Ecto neural progenitor cell (in vitro differentiated cells): Measurements from ENCODE around the gene AR.
"Not testable (repeated sequence)": the region's sequence is repeated elsewhere in the genome, so short reads cannot be mapped to it uniquely, and the experiment has no call there.

Experiments
- DNase-seq: peaks from one replicate; pipeline ENCODE4 v3.0.0-alpha.2; 2018; ENCODE audit warnings: low spot score

AR gene

GRCh38 chrX:67648361-67648760, 104.5 kb downstream of the AR start:
- DNase-seq = no peak

DNA sequence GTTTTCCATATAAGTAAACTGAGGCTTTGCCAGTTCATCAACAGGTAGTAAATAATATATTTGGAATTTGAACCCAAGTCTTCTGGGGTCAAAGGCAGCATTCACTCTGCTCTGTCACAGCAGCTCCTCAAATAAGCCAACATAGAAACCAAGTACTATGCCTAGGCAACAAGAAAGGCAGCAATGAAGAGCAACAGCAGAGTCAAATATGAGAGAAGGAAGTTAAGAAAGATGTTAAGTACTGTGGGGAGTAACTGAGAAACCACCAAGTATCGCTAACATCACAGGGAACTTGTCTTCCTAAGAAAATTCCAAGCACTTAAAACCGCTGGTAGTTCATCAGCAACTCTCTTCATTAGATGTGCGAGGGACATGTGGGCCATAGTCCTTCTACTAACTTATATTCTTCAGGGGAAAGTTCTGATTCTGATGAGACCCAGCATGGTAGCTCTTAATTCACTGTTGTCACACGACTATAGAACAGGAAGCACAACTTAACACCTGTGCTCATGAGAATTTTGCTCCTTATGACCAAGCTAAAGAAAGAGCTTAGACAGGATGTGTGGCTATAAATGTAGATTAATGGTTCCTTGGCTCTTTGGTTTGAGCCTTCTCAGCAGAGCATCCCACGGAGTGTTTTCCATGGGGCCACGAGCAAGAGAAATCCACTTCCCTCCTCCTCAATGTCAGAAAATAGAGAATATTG, 107.8 kb downstream of the AR start:
- no peak for DNase-seq

GRCh38 chrX:67652543-67652942, 108.7 kb downstream of the AR start:
- DNase-seq = no peak

DNA sequence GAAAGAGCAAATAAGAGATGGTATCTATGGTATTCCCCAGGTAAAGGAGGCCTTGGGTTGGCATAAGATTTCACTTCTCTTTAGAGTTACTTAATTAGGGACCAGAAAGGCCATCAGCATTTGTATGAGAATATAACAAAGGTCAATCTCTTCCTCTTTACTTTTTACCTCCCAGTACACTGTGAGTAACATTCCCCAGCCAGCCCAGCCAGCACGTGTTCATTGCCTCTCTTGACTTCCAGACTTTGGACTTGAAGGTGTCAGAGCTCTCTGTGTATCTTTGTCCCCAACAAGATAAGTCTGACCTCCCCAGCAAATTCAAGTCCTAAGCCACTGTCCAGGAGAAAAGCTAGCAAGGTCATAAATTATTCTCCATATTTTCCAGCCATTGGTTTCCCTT, 110.5 kb downstream of the AR start:
- DNase-seq = no peak

DNA sequence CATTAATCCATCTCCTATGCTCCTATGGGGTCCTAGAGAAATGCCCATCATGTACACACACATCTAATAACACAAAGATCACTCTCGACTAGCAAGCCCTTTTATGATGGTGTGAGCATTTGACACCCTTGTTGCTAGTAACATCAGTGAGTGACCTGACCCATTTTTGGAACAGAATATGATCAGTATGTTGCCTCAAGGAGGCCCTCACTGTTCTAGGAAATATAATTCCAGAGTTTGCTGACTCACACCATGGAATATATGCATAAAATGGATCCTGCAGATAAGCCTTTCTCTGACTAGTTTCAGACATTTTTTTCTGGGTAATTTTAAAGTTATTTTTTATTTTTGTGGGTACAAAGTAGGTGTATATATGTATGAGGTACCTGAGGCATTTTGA, 121.8 kb downstream of the AR start:
- no peak for DNase-seq

DNA sequence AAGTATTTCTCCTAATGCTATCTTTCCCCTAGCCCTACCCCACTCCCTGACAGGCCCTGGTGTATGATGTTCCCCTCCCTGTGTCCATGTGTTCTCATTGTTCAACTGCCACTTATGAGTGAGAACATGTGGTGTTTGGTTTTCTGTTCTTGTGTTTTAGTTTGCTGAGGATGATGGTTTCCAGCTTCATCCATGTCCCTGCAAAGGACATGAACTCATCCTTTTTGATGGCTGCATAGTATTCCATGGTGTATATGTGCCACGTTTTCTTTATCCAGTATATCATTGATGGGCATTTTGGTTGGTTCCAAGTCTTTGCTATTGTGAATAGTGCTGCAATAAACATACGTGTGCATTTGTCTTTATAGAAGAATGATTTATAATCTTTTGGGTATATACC, 126.9 kb downstream of the AR start:
- DNase-seq = not testable (repeated sequence)

GRCh38 chrX:67673741-67674274, 130.0 kb downstream of the AR start:
- no peak for DNase-seq

DNA sequence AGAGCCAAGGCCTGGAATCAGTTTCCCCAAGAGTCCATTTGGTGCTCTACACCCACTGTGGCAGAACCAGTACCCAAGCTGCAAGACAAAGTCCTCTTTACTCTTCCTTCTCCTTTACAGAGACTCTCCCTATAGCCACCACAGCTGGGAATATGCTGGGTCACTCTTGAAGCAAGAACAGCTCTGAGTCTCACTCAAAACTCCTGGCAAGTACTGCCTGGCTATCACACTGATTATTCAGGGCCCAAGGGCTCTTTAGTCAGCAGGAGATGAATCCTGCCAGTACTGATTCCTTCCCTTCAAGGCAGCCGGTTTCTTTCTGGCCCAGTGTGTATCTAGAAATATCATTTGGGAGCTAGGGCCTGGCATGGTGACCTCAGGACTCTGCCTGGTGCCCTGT, 130.9 kb downstream of the AR start:
- no peak for DNase-seq

- DNase-seq = no peak
These were observed 140.3 kb downstream of the AR start for GRCh38 chrX:67684136-67684535.

DNA sequence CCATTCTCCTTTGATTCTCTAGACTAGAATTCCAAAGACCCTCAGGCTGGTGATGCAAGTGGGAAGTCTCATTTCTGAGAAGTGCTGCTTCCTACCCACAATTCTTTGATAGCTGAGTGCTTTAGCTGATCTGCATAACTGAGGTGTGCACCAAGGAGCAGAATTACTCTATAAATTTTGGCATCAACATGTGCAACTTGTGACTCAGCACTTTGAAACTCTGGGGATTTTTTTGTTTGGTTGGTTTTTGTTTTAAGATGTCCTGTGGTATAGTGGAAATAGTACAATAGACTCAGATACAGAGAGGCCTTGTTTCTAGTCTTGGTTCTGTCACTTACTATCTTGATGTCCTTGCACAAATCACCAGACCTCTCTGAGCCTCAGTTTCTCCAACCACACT, 148.4 kb downstream of the AR start:
- DNase-seq = no peak

DNA sequence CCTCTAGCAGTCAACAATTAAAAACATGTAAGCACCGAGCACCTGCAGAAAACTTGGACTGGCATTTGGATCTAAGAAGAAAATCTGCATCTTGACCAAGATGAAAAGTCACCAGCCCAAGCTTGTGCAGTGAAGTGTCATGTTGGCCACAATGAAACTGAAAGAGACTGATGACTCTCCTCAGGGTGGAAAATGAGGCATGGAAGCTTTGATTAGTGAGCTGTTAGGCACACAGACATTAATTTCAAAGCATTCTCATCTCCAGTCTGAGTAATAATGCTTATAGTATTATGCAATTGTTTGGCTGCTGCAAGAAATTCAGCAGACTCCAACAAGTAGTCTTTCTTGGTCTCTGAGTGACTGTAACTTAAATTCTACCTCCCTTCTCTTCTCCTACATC, 150.1 kb downstream of the AR start:
- DNase-seq = no peak

GRCh38 chrX:67697452-67697851, 153.6 kb downstream of the AR start:
- DNase-seq = no peak

DNA sequence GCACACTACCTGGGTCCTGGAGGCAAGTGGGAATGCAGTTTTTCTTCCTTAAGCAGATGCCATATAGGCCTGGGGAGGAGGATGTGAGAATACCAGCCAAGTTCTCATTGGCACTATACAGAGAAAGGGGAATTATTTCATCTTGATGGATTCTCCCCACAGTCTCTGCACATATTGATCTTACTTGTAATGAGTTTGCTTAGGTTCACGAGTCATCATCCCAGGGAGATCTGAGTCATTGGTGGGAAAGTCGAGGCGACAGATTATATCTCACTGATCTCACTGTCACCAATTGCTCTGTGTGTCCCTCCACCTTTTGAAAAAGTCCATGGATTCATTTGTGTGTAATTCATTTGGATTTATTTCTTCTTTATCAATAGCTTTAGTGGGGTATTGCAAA, 156.8 kb downstream of the AR start:
- DNase-seq = no peak

- DNase-seq = no peak
These were observed 170.2 kb downstream of the AR start for GRCh38 chrX:67714004-67714403.

DNA sequence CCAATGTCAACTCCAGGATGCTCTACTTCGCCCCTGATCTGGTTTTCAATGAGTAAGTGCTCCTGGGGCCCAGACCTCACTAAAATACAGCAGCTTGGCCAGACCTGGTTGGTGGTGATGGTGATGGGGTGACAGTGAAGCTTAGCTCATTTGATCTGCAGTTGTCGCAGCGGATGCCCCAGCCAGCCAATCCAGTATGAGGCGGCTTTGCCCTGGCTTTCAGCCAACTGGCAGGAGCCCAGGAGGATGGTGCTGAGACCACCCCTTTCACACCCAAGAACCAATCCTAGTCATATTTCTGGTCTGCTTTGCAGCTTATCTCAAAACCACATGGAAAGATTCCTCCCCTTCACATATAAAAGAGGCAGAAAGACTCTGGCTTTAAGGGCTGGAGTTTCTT, 173.8 kb downstream of the AR start:
- no peak for DNase-seq

GRCh38 chrX:67718926-67719325, 175.1 kb downstream of the AR start:
- DNase-seq = no peak

DNA sequence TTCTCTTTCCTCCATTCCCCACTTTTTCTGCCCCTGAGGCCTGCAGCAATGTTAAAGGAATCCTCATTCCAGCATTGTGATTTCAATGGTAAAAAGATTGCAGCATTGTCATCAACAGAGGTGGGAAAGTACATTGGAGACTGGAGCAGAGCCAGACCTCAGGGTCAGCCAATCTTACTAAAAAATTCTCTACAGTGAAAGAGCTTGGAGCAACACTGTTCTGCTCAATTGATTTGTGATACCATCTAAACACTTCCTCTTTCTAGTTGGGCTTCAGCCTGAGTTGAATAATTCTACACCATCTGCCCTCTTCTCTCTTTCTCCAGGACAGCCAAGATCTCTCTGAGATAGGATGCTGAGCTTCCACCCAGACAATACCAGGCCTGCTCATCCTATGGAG, 176.5 kb downstream of the AR start:
- DNase-seq = no peak

DNA sequence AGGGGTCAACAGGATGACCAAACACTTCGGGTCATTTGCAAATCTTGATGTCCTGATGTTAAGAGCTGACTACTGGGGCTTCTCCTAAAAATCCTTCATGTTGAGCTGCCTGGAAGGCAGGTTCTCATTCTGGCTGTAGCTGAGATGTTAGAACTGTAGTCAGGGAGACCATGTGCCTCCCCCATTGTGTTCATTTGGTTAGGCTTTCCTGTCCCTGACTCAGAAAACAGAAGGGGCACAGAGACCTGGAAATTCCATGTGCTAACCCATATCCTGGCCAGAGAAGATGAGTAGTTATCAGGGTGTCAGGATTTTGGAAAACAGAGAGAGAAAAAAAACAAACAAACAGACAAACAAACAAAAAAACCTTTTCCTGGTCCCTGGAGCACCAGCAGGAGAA, 177.5 kb downstream of the AR start:
- no peak for DNase-seq

- no peak for DNase-seq
These were observed 179.9 kb downstream of the AR start for GRCh38 chrX:67723580-67724351.

DNA sequence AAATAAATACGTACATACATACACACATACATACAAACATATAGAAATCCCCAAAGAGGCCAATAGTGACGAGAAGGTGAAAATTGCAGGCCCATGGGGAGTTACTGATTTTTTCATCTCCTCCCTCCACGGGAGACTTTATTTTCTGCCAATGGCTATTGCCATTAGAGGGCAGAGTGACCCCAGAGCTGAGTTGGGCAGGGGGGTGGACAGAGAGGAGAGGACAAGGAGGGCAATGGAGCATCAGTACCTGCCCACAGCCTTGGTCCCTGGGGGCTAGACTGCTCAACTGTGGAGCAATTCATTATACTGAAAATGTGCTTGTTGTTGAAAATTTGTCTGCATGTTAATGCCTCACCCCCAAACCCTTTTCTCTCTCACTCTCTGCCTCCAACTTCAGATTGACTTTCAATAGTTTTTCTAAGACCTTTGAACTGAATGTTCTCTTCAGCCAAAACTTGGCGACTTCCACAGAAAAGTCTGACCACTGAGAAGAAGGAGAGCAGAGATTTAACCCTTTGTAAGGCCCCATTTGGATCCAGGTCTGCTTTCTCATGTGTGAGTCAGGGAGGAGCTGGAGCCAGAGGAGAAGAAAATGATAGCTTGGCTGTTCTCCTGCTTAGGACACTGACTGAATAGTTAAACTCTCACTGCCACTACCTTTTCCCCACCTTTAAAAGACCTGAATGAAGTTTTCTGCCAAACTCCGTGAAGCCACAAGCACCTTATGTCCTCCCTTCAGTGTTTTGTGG, 180.7 kb downstream of the AR start:
- DNase-seq = no peak

- no peak for DNase-seq
These were observed 181.7 kb downstream of the AR start for GRCh38 chrX:67725471-67725870.

DNA sequence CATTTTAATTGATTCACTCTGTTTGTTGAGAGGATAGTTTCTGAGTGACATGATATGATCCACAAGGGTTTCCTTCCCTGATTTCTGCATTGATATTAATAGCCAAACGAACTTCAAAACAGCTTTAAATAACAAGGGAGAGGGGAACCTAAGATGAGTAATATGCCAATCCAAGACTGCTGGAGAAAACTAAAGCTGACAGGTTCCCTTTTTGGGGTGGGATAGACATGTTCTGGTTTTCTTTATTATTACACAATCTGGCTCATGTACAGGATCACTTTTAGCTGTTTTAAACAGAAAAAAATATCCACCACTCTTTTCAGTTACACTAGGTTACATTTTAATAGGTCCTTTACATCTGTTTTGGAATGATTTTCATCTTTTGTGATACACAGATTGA, 182.2 kb downstream of the AR start:
- DNase-seq = no peak

GRCh38 chrX:67727576-67727975, 183.8 kb downstream of the AR start:
- no peak for DNase-seq
